NCI-H226 (cell line): ENCODE results near the gene MTX3.

Source experiments
- DNase-seq: peaks from one replicate; pipeline ENCODE4 v3.0.0-alpha.2; 2015

Gene MTX3, protein sequence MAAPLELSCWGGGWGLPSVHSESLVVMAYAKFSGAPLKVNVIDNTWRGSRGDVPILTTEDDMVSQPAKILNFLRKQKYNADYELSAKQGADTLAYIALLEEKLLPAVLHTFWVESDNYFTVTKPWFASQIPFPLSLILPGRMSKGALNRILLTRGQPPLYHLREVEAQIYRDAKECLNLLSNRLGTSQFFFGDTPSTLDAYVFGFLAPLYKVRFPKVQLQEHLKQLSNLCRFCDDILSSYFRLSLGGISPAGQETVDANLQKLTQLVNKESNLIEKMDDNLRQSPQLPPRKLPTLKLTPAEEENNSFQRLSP

DNA sequence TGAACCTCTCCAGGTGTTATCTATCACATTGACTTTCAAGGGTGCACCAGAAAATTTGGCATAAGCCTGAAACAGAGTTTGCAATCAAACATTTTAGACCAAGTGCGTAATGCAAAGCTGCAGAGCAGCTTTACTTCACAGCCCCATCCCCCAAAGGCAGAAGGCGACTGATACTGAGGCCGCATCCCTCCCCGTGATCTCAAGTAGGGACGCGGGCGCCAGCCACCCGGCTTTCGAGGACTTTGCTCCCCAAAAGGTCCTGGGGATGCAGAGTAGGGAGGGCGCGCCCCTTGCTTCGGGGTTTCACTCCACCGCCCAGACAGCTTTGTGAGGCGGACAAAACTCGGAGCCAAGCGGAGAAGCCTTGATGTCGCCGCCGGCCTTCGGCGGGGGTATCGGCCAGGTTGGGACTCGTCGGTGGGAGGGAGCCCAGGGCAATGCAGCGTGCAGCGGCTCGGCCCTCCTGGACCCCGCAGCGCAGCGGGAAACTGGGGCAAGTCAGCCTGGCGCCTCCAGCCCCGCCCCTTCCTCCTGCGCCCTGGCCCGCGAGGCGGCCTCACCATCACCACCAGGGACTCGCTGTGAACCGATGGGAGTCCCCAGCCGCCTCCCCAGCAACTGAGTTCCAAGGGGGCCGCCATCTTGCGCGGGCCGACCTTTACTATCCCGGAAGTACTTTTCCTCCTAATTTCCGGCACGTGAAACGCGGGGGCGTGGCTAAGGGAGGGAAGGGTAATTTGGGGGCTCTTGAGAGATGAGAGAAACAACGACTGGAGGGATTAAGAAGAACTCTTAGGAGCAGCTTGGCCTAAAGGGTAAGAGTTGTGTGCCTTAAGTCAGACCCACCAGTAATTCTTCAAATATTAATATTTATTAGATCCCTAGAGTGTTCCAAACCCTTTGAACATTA lies at the start of gene MTX3:
Gene MTX3 (minus strand): TSS at position 665 of the 910 bp plus-strand sequence. CDS start 24 bp downstream, at position 641.
- DNase-seq, result peak; percentile 71

DNA sequence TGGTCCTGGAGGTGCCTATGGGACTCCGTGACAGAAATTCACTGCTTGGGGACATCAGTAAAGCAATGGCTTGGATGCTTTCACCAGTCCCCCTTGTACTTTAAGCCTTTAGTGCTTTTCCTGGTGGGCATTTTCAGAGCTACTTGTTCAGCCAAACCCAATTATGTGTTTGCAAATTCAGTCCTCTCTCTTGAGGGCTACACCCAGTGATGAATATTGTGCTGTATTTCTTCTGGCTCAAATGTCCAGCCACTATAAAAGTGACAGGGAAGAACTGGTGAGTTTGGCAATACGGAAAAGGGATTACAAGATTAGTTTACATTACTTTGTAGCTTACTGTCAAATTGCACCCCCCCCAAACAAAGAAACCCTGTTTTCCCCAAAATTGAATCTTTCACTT lies 48.6 kb upstream of the MTX3 start:
- DNase-seq, result no peak

DNA sequence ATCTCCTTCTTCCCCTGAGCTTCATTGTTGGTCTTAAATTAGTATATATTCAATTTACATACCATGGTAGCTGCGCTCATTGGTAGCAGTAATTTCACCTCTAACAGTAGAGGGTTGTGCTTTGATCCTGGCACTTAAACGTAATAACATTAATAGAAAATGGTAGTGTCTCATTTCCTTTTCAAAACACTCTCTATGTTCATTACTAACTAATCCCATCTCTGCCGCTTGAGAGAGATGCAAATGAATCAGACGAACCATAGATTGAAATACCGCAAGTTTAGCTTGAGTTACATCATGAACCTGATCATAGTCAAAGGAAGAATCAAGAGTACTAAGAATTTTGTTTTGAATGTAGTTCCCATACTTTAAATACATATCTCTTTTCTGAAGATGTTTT lies 46.3 kb upstream of the MTX3 start:
- no peak for DNase-seq

DNA sequence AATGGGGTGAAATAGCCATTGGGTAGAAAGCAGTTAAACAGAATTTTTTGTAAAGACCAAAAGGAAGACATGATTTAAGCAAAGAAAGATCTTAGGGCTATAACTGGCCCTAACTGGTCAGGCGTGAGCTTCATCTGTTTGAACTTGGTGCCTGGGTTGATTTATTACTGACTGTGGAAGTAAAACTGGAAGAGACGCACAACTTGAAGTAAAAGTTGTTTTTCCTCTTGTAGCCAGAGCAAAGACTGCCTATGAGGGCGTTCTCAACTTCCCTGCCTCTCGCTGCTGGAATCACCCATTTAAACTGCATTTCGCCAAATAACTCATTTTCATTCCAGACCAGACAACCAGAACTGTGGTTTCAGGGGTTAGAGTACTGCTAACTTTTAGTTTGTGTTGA lies 45.6 kb upstream of the MTX3 start:
- no peak for DNase-seq

DNA sequence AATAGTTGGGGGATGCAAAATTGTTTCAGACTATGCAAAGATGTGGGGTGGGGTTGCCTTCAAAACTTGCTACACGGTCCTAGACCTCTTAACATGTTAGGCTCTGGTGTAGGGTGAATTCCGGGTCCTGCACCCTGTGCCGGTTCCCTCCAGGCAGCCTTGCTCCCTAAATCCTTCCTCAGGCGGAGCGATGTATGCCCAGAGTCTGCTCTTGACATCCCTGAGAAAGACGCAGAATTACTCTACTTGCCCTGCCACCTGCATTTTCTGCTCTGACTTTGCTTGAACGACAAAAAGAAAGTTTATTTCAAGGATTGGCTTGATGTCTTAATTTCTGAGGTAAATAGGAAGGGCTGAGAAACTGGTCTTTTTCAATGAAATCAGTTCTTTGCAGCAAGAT lies 44.8 kb upstream of the MTX3 start:
- no peak for DNase-seq

DNA sequence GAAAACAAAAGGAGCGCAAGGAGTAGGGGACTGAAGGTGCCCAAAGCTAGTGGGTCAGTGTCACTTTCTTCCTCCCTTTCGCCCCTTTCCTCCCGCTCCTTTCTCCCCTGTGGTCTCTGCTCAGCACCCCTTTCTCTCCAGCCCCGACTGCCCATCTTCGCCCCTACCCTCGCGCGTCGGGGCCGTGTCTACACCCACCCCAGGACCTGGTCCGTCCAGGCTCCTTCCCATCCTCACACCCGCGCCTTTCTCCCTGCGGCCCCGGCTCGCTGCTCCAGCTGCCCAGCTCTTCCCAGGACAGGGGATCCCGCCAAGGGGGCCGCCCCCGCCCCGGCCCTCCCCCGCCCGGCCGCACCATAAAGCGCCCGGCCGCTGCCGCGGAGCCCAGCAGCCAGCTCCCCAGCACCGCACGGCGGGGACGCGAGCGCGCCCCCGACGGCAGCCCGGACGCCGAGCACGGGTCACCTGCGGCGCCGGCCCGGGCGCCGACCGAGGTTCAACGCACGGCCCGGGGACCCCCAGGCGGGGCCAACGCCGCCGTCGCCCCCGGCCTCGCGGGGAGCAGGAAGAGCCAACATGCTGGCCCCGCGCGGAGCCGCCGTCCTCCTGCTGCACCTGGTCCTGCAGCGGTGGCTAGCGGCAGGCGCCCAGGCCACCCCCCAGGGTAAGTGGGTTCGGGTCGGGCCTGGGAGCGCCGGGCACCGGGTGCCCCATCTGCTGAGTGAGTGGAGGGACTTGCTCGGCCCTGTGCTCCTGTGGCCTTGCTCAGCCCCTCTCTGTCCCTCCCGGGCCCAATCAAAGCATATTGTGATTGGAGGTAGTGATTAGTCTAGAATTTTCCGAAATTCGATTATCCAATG lies 44.1 kb upstream of the MTX3 start, which contains the start of gene THBS4:
Gene THBS4 (plus strand): TSS at position 387 of the 860 bp plus-strand sequence. CDS start 190 bp downstream, at position 577.
- no peak for DNase-seq

DNA sequence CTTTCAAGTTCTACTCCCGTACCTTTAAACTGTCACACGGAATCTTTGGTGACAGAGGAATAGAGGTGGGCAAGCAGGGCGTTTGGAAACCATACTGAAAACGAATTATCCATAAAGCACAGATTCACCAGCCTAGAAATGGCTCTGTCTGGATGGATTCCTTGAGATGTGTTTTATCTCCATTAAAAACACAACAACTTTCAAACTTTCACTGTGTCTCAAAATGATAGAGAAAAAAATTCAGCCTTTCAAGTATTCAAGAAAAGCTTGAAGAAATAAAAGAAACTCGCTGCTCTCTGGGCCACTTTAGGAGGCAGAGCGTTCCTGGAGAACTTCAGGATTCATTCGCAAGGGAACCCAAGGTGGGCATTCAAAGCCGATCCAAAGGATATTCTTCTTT lies 43.5 kb upstream of the MTX3 start:
- no peak for DNase-seq

DNA sequence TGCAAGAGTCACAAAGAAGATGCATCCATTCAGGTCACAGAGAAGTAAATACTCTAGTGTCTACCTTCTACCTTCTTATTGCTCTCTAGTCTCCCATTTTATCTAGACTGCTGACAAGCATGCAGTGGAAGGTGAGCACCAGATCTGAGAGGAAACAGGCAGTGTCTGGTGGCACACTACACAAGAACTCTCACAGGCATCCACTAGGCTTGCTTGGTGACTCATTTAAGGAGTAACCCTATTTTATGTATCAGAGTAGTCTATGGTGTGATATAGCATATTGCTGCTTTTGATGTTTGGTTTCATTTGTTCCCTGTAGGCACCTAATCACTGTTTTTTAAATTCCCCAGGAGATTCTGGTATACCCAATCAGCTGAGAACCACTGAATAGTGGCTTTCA lies 42.5 kb upstream of the MTX3 start:
- DNase-seq, result no peak

DNA sequence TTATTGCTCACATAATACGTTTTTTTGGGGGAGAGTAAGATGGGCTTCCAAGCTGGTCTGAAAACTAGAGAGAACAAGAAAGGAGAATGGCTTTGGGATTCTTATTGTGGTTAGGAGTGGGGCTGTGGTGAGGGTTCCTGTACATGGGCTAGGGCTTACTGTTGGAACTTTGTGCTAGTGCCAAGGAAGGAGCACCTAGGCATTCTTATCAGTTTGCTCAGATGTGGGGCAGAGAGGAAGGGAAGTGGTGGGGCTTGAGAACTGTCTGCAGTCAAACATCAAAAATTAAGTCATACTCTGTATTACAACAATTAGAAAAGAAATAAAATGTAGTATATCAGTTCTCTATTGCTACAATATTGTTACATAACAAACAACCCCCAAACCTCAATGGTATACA lies 40.0 kb upstream of the MTX3 start:
- no peak for DNase-seq

DNA sequence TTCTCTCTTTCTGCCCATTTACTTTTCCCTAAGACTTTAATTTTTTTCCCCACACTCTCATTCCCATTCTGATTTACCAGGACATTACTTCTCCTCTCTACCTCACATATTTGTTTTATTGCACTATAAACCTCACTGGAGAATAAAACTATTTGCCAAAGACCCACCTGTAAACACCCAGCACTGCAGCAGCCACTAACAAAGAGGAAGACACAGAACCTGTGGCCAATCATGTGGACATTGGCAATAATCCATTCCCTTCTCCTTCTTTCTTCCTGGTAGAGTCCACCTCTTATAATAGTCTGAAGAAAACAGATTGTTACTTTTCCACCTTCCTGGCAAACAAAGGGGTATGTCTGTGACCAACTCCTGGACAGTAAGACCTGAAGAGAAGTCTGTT lies 35.8 kb upstream of the MTX3 start:
- DNase-seq, result no peak

DNA sequence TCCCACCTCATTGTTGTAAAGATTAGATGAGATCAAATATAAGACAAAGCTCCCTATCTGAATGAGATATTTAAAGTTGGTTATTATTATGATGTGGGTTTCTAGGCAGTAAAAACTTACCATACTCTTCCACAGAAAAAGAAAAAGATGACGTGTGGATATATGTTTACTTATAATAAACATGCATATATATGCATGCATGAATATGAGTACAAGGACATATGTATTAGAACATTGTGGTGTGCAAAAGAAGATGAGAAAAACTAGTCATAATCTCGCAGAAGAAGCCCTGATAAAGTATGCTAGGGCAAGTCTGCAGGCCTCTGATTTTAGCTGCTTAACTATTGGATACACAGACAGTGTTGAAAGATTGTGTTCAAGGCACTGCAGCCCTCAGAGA lies 34.0 kb upstream of the MTX3 start:
- DNase-seq, result no peak

DNA sequence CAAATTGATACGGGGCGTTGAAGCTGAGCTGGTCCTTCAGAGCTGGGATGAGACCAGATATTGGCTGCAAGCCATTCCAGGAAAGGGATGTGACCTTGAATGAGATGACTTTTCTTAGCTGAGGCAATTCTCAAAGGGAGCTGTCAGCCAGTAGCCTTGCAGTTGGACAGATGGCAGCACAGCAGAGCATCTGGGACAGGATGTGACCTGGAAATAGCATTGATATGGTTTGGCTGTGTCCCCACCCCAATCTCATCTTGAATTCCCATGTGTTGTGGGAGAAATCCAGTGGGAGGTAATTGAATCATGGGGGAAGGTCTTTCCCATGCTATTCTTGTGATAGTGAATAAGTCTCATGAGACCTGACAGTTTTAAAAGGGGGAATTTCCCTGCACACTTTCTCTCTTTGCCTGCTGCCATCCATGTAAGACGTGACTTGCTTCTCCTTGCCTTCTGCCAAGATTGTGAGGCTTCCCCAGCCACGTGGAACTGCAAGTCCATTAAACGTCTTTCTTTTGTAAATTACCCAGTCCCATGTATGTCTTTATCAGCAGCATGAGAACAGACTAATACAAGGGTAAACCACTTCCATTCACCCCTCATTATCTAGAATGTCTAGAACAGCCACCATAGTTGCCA lies 19.8 kb upstream of the MTX3 start:
- no peak for DNase-seq

DNA sequence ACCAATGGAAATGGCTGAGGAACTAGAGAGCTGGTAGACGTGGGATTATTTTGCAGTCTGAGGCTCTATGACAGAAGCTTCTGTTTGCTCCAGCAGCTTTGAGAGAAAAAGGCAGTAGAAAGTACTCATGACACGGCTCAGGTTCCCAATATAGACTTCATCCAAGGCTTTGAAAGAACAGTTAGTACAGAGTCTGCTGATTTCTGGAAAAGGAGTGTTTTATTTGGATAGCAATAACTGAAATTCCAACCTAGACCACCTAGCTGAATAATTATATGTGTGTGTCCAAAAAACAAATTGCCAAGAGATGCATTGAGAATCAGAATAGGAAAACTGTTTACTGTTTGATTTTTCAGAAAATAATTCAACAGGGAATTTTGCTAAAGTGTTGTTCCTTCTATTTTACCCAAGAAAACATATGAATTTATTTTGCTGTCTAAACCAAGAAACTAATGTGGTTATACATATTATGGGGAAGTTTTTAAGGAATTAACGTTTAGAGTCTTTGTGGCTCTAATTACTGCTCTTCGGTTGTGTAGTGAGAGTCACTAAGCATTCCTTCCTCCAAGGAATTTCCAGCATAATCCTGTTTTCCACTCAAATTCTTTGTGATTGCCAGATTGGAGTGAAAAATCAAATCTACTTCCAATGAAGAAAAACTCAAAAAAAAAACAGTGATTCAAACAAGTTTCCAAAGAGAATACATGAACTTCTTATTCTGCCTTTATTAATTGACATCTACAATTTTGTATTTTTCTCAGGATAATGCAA lies 18.1 kb upstream of the MTX3 start:
- no peak for DNase-seq

DNA sequence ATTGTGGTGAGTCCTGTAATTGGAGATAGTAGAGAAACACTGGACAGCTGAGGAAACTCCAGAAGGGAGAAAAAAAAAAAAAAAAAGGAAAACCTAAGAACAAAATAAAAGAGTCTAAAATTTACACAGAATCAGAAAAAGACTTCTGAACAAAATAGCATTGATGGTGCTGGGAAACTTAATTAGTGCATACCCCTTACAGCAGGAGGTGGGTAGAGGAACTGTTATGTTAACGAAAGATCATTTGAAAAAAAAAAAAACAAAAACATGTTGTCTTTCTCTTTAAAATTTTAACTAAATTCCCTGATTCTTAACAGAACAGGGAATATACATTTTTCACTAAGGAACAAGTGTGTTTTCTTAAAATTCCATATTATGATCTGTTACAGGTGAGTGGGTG lies 11.6 kb upstream of the MTX3 start:
- no peak for DNase-seq

DNA sequence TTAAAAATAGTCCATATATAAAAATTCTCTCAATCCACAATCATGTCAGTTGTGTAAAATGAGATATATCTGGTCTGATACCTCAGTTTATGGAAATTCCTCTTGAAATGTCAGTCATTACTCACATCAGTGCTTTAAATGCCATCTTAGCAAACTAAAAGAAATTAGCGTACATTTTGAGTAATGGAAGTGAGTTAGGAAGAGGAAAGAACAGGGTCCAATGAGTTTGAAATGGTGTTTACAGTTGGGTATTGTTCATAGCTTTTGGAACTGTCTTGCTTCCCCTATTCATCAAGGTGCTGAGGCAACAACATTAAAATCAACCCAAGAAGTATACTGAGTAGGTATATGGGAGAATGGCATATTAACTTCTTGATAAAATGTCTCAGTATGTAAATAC lies 8.7 kb upstream of the MTX3 start:
- DNase-seq, result no peak

DNA sequence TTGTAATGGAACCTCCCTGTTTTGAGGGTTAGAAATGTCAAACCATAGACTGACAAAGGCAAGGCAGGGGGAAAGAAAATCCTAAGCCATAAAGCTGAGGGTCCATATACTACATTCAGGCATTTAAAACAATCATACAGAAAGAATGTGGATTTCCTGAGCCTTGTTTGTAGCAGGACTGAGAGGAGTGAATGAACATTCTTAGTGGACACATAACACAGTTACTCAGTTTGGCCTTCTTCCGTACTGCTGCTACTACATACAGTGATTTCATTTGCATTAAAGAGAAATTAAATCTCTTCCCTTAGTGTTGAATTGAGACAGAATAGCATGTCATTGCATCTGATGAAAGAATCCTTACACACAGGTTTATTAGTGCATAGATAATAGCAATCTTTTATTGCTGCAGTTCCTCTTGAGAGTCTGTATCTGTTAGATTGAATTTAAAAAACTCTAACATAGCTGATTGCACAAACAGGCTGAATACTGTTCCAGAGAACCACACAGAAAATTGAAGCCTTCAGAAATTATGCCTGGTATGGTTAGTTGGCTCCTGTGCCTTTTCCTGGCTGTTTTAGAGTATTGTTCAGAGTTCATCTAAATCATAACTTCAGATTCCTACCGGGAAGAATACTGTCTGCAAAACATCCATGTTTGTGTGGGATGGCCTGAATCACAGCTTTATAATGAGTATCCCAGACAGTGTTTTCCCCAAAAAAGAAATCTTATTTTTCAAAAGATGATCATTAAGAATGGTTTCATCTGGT lies 2.0 kb upstream of the MTX3 start:
- DNase-seq, result no peak

DNA sequence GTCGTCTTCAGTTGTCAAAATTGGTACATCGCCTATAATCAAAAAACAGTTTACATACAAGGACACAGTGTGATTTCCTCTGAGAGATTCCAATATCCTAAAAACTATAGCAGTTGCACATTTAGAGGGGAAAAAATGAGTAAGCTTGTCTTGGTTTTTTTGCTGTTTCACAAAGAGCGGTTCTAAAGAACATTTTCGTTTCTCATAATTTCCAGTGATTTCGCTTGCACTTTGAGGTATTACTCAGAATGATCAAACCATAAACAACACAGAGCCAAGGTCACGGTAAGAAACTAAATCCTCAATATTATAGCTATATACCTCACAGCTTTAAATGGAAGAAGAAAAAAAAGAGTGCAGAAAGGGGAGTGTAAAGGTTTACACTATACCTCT lies 861 bp downstream of the MTX3 start:
- no peak for DNase-seq

DNA sequence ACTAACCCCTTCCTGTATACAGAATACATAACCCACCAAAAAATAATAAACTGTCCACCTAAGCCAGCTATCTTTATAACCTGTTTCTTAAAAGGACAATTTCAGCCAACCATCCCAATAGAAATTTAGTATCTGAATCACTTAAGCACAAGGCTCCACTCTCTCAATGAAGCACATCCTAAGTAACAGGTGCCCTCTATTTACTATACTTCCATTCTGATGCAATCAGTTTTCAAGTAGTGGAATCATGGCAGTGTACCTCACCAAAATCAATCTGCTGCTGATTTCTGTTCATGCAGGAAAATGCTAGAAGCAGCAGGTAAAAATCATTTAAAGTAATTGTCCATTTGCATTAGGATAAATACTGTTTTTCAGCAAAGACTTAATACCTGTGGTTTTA lies 4.8 kb downstream of the MTX3 start:
- no peak for DNase-seq

DNA sequence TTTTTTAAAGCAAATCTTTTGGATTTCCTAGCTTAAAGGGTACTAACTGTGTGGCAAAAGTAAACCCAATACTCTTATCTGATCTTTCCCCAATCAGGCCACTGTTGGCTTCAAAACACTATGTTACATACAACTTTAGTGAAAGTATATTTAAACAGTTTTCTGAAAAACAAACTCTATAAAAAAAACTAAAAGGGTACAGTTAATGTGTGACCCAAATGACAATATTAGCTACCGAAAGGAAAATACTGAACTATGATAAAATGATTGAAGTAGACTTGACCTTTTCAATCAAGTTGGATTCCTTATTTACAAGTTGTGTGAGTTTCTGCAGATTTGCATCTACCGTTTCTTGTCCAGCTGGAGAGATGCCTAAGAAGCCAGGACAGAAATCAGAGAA lies 5.8 kb downstream of the MTX3 start:
- DNase-seq, result no peak

DNA sequence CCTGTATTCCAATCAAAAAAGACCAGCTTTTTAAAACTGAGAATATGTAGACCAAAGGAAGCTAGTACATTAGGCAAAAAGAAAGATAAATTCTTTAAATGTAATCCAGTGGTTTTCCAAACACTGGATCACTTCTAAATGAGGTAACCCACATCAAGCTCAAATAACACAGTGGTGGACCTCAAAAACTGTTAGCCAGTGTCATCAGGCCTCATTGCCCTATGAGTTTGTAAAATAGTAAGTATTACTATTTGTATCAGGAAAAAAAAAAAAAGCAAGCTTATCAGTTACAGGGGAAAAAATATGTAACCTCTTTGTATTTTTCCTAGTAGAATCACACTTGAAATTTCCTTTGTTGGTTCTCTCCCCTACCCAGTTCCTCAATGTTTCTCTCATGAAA lies 6.7 kb downstream of the MTX3 start:
- no peak for DNase-seq

DNA sequence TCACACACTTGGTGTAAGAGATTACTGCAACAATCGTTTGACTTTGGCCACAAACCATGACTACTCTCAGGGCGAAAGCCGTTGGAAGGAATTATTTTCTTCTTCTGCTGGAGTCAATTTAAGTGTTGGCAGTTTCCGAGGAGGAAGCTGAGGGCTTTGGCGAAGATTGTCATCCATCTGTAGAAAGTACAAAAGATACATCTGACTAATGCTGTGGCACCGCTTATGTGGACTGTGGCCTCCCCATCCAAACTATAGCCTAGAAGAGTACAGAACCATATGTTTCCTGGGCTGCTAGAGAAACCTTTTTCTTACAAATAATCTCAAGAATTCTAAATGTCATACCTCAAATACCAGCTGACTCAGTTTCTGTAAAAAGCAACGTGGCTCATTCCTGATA lies 7.4 kb downstream of the MTX3 start:
- no peak for DNase-seq
